SU-DHL-6 (cell line): ENCODE measurements around the gene IP6K1.
A peak's percentile ranks its signal among the peaks of the same experiment; 100 is the strongest.

Experiments
- H2AFZ ChIP-seq: fragments of 200-600 bp; sonication (generic); 2 replicates; pipeline ENCODE4 v1.6.1; 2014; ENCODE audit warnings: low read depth, mild to moderate bottlenecking, moderate library complexity, mixed read lengths, antibody characterized with exemption, low read length; ENCODE audit not compliant: severe bottlenecking
- H3F3A ChIP-seq: fragments of 200-600 bp; shearing (Covaris generic); 2 replicates; pipeline ENCODE4 v1.6.0; 2016; ENCODE audit warnings: antibody characterized with exemption, mild to moderate bottlenecking; ENCODE audit not compliant: insufficient read depth
- H3K27ac ChIP-seq: fragments of 200-600 bp; sonication (generic); 2 replicates; pipeline ENCODE4 v1.5.1; 2016; ENCODE audit warnings: low read depth, mild to moderate bottlenecking, low read length, moderate library complexity, mixed read lengths
- H3K27me3 ChIP-seq: fragments of 200-600 bp; sonication (generic), shearing (Covaris generic); 2 replicates; pipeline ENCODE4 v1.6.0; 2014; ENCODE audit warnings: mild to moderate bottlenecking, low read length
- H3K36me3 ChIP-seq: fragments of 200-600 bp; sonication (generic); 2 replicates; pipeline ENCODE4 v1.6.1; 2014; ENCODE audit warnings: mild to moderate bottlenecking, low read length, mixed read lengths
- H3K4me2 ChIP-seq: fragments of 300-600, 200-600 bp; shearing (Covaris generic), sonication (generic); 2 replicates; pipeline ENCODE4 v1.6.0; 2014; ENCODE audit warnings: low read length, low read depth, mild to moderate bottlenecking; ENCODE audit not compliant: poor library complexity, severe bottlenecking
- H3K4me3 ChIP-seq: fragments of 200-600 bp; sonication (generic); 2 replicates; pipeline ENCODE4 v1.5.1; 2014; ENCODE audit warnings: antibody characterized with exemption, low read length, mild to moderate bottlenecking, mixed read lengths; ENCODE audit not compliant: insufficient read depth, poor library complexity, severe bottlenecking
- H3K79me2 ChIP-seq: fragments of 200-600 bp; sonication (generic); 2 replicates; pipeline ENCODE4 v1.6.1; 2014; ENCODE audit warnings: mild to moderate bottlenecking, low read length, moderate library complexity; ENCODE audit not compliant: insufficient read depth
- H3K9ac ChIP-seq: fragments of 200-600 bp; sonication (generic); 2 replicates; pipeline ENCODE4 v1.7.0; 2014; ENCODE audit warnings: mild to moderate bottlenecking, low read length
- H3K9me2 ChIP-seq: fragments of 200-600 bp; sonication (generic); replicated peaks from 2 replicates; pipeline ENCODE4 v1.6.1; 2014; ENCODE audit warnings: low read length; ENCODE audit not compliant: insufficient read depth
- H3K9me3 ChIP-seq: fragments of 200-600 bp; sonication (generic); 2 replicates; pipeline ENCODE4 v1.6.1; 2014; ENCODE audit warnings: low read length, mixed read lengths; ENCODE audit not compliant: insufficient read depth
- H4K20me1 ChIP-seq: fragments of 200-600 bp; sonication (generic); 2 replicates; pipeline ENCODE4 v1.6.1; 2014; ENCODE audit warnings: low read depth, mild to moderate bottlenecking, antibody characterized with exemption, low read length, moderate library complexity, mixed read lengths
- CTCF ChIP-seq: fragments of 200-600 bp; sonication (generic); IDR thresholded peaks from one replicate; pipeline ENCODE4 v1.5.1; 2017; ENCODE audit warnings: antibody characterized with exemption, mild to moderate bottlenecking, low read length, moderate library complexity; ENCODE audit not compliant: insufficient read depth, poor library complexity, severe bottlenecking
- EZH2phosphoT487 ChIP-seq: fragments of 200-600 bp; sonication (generic), shearing (Covaris generic); conservative IDR thresholded peaks from 2 replicates; pipeline ENCODE4 v1.6.1; 2018; ENCODE audit warnings: mild to moderate bottlenecking, antibody characterized with exemption, low read length, moderate library complexity, mixed read lengths

IP6K1 gene

DNA sequence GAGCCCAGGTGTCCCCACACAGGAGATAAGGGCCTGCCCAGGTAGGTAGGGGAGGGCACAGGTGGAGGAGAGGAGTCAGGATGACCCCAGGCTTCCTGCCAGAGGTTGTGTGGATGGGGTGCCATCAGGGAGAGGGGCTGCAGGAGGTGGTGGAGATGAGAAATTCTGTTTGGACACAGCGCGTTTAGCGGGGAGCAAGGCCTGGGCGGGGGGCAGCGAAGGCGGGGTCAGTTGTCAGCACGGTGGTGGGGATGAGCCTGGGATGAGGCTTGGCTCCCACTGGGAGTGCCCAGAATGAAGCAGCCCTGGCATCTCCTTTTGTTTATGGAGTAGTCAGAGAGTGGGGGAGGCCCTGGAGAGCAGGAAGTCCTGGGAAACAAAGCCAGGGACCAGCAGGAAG lies 82.4 kb downstream of the IP6K1 start:
- Histone ChIP-seq H3K27me3 (no peaks in the 10 kb centered on the region), H3K9me2 (no peaks in the 10 kb centered on the region), H3K4me3 (no peak overlapping the region), H3K4me2 (no peak overlapping the region), H2AFZ (no peak overlapping the region), H3F3A (no peaks in the 10 kb centered on the region), H3K27ac (no peak overlapping the region), H4K20me1 (no peaks in the 10 kb centered on the region), H3K9me3 (no peaks in the 10 kb centered on the region), H3K79me2 (no peaks in the 10 kb centered on the region), H3K36me3 (no peaks in the 10 kb centered on the region), H3K9ac (no peak overlapping the region)
- TF ChIP-seq CTCF (no peak), EZH2phosphoT487 (no peak)

DNA sequence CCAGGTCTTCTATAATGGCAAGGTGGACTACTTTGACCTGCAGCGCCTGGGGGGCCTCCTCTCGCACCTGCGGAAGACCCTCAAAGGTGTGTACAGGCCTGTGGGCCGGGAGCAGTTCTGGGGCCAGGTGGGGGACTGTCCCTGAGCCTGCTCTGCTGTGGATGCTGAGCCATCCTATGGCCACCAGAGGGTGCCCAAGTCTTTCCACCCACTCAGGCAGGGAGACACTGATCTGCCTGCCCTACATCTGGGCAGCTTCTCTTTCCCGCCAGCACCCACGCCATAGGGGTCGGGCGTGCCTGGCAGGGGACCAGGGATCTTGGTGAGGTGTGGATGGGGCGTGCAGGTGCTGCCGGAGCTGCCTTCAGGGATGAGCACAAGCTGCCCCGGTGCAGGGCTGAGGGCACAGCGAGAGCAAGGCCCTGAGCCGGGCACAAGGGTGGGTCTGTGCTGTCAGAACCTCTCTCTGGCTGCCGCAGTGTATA lies 82.9 kb downstream of the IP6K1 start:
- H3K27me3 ChIP-seq, result no peaks in the 10 kb centered on the region
- no peaks in the 10 kb centered on the region for H3K9me3 ChIP-seq
- H4K20me1 ChIP-seq, result no peaks in the 10 kb centered on the region
- TF ChIP-seq EZH2phosphoT487 (no peak), CTCF (peak; percentile 67)
- no peak overlapping the region for H3K4me3 ChIP-seq
- no peaks in the 10 kb centered on the region for H3F3A ChIP-seq
- H2AFZ ChIP-seq, result no peak overlapping the region
- H3K9me2 ChIP-seq, result no peaks in the 10 kb centered on the region
- no peaks in the 10 kb centered on the region for H3K79me2 ChIP-seq
- H3K36me3 ChIP-seq, result no peaks in the 10 kb centered on the region
- no peak overlapping the region for H3K9ac ChIP-seq
- H3K27ac ChIP-seq, result no peak overlapping the region
- H3K4me2 ChIP-seq, result no peak overlapping the region

DNA sequence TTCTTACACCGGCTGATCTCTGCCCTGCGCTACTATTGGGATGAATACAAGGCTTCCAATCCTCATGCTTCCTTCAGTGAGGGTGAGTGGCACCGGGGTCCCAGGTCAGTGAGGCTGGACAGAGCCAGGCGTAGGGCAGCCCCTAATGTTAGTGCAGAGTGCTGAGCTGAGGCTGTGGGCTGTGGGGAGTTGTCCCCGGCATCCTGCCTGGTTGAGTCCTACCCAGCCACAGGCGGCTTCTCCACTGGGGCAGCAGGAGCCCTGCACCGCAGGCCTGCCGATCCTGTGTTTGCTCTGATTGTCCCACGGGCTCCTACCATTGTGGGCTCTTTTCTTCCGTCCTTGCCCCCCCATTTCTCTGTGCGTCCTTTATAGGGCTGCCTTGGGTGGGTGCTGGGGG lies 83.7 kb downstream of the IP6K1 start:
- no peak overlapping the region for H3K9ac ChIP-seq
- no peaks in the 10 kb centered on the region for H3K9me3 ChIP-seq
- no peaks in the 10 kb centered on the region for H3K9me2 ChIP-seq
- no peaks in the 10 kb centered on the region for H3K27me3 ChIP-seq
- H3K79me2 ChIP-seq, result no peaks in the 10 kb centered on the region
- H2AFZ ChIP-seq, result no peak overlapping the region
- H3K4me3 ChIP-seq, result no peak overlapping the region
- no peaks in the 10 kb centered on the region for H3K36me3 ChIP-seq
- no peak for TF ChIP-seq EZH2phosphoT487
- TF ChIP-seq CTCF, result no peak
- no peak overlapping the region for H3K27ac ChIP-seq
- H4K20me1 ChIP-seq, result no peaks in the 10 kb centered on the region
- no peaks in the 10 kb centered on the region for H3F3A ChIP-seq
- no peak overlapping the region for H3K4me2 ChIP-seq
